Measurements from ENCODE around the gene PLCH2.

PLCH2 gene

GRCh38 chr1:2501041-2501819 lies 25.1 kb downstream of the PLCH2 start:
- DNase-seq, result no peak

GRCh38 chr1:2501820-2502119 lies 25.7 kb downstream of the PLCH2 start:
- no peak for DNase-seq

GRCh38 chr1:2502210-2502609 lies 26.1 kb downstream of the PLCH2 start:
- DNase-seq, result no peak

GRCh38 chr1:2502661-2503553 lies 26.8 kb downstream of the PLCH2 start:
- DNase-seq, result no peak

- no peak for DNase-seq
These were observed 27.6 kb downstream of the PLCH2 start for GRCh38 chr1:2503554-2504224.

GRCh38 chr1:2504225-2504948 lies 28.3 kb downstream of the PLCH2 start:
- no peak for DNase-seq

- DNase-seq, result no peak
These were observed 28.8 kb downstream of the PLCH2 start for GRCh38 chr1:2504949-2505272.

- no peak for DNase-seq
These were observed 29.4 kb downstream of the PLCH2 start for GRCh38 chr1:2505461-2505994.

GRCh38 chr1:2506007-2506860 lies 30.1 kb downstream of the PLCH2 start:
- DNase-seq, result no peak

GRCh38 chr1:2506901-2507565 lies 30.9 kb downstream of the PLCH2 start:
- no peak for DNase-seq

GRCh38 chr1:2507744-2508155 lies 31.7 kb downstream of the PLCH2 start:
- DNase-seq, result no peak

- DNase-seq, result no peak
These were observed 32.1 kb downstream of the PLCH2 start for GRCh38 chr1:2508180-2508579.

GRCh38 chr1:2508751-2509150 lies 32.7 kb downstream of the PLCH2 start:
- no peak for DNase-seq

GRCh38 chr1:2509589-2509988 lies 33.5 kb downstream of the PLCH2 start:
- DNase-seq, result no peak

GRCh38 chr1:2510366-2511155 lies 34.5 kb downstream of the PLCH2 start:
- DNase-seq, result no peak

- DNase-seq, result no peak
These were observed 36.9 kb downstream of the PLCH2 start for GRCh38 chr1:2512862-2513421.

GRCh38 chr1:2513939-2514652 lies 38.0 kb downstream of the PLCH2 start:
- no peak for DNase-seq

- DNase-seq, result no peak
These were observed 39.0 kb downstream of the PLCH2 start for GRCh38 chr1:2514863-2515762.

- DNase-seq, result no peak
These were observed 39.6 kb downstream of the PLCH2 start for GRCh38 chr1:2515763-2516080.
